H1 (cell line): ENCODE measurements around the gene KIF15. TPM values are rescaled to one million over a fixed set of nuclear protein-coding genes. Genes with fewer than 3 reads are reported as not detected.
A peak's percentile ranks its signal among the peaks of the same experiment; 100 is the strongest.

ENCODE experiments used
- CTCF ChIA-PET: fragments of 300-600 bp; sonication (Branson Sonifier 250); formaldehyde crosslinking; loops from one replicate; lab custom pipeline; 2021; ENCODE audit not compliant: partially characterized antibody; lab: Charles Lee
- POLR2A ChIA-PET: fragments of 300-600 bp; sonication (Branson Sonifier 250); formaldehyde crosslinking; loops from one replicate; lab custom pipeline; 2021; ENCODE audit warnings: inconsistent platforms; ENCODE audit not compliant: partially characterized antibody; lab: Charles Lee
- DNase-seq, 2 experiments: peaks; one replicate each; pipeline versions ENCODE4 v3.0.0 to v3.0.0-alpha.2; 2010 to 2022; ENCODE audit warnings: low spot score in 2 of 2, low read depth in 1 of 2, mixed read lengths in 1 of 2
- FAIRE-seq: peaks from 2 replicates; lab custom pipeline; 2011; peaks lifted over from hg19 to GRCh38; lab: Jason Lieb, UNC
- H2AFZ ChIP-seq: 2 replicates; pipeline ENCODE4 v1.8.1; 2012; ENCODE audit warnings: low read length, inconsistent platforms
- H2AK5ac ChIP-seq: 2 replicates; pipeline ENCODE4 v1.6.1; 2013; ENCODE audit warnings: low read depth, low read length
- H2BK120ac ChIP-seq: replicated peaks from 2 replicates; pipeline ENCODE3; 2013; ENCODE audit warnings: low read depth, low read length, inconsistent platforms
- H2BK12ac ChIP-seq: 2 replicates; pipeline ENCODE4 v1.6.1; 2013; ENCODE audit warnings: low read depth, low read length
- H2BK15ac ChIP-seq: 2 replicates; pipeline ENCODE4 v1.6.1; 2013; ENCODE audit warnings: low read length
- H2BK20ac ChIP-seq: 2 replicates; pipeline ENCODE4 v1.6.1; 2013; ENCODE audit warnings: low read length
- H2BK5ac ChIP-seq: 2 replicates; pipeline ENCODE4 v1.6.1; 2013; ENCODE audit warnings: low read depth, low read length
- H3K14ac ChIP-seq: 2 replicates; pipeline ENCODE4 v1.6.1; 2013; ENCODE audit warnings: inconsistent platforms; ENCODE audit not compliant: insufficient read length
- H3K18ac ChIP-seq: 2 replicates; pipeline ENCODE4 v1.6.1; 2013; ENCODE audit warnings: low read length; ENCODE audit errors: extremely low read depth
- H3K23ac ChIP-seq: 2 replicates; pipeline ENCODE4 v1.6.1; 2013; ENCODE audit warnings: inconsistent platforms; ENCODE audit not compliant: insufficient read length
- H3K23me2 ChIP-seq: 2 replicates; pipeline ENCODE4 v1.6.1; 2013; ENCODE audit warnings: low read depth, low read length
- H3K27ac ChIP-seq: 2 replicates; pipeline ENCODE4 v1.6.1; 2011; ENCODE audit warnings: low read depth, low read length, inconsistent platforms
- H3K27me3 ChIP-seq, 4 experiments: replicated peaks in 1 of 4; 1 replicate in 1 of 4; 2 replicates in 3 of 4; pipeline versions ENCODE4 v1.6.1 to v1.8.1; 2011 to 2013; ENCODE audit warnings: low read length in 3 of 4, mild to moderate bottlenecking in 3 of 4, inconsistent platforms in 2 of 4, mixed read lengths in 2 of 4, moderate library complexity in 1 of 4; ENCODE audit not compliant: control insufficient read depth in 3 of 4, insufficient read depth in 3 of 4; ENCODE audit errors: extremely low read depth in 1 of 4
- H3K36me3 ChIP-seq, 4 experiments: 2 replicates each; pipeline versions ENCODE4 v1.6.1 to v1.8.1; 2011 to 2013; ENCODE audit warnings: mild to moderate bottlenecking in 4 of 4, low read length in 3 of 4, moderate library complexity in 2 of 4, control low read depth in 1 of 4, inconsistent platforms in 1 of 4; ENCODE audit not compliant: insufficient read depth in 4 of 4, control insufficient read depth in 2 of 4
- H3K4ac ChIP-seq: replicated peaks from 2 replicates; pipeline ENCODE3; 2013; ENCODE audit warnings: low read length, low read depth, mixed read lengths, inconsistent platforms; ENCODE audit not compliant: insufficient read length
- H3K4me1 ChIP-seq, 4 experiments: replicated peaks in 1 of 4; 1 replicate in 1 of 4; 2 replicates in 3 of 4; pipeline versions ENCODE4 v1.6.1 to v1.8.1; 2011 to 2013; ENCODE audit warnings: low read length in 3 of 4, inconsistent platforms in 2 of 4, mixed read lengths in 1 of 4; ENCODE audit not compliant: insufficient read depth in 4 of 4, control insufficient read depth in 3 of 4
- H3K4me2 ChIP-seq, 2 experiments: 2 replicates each; pipeline versions ENCODE4 v1.6.1 to v1.8.1; 2011 to 2013; ENCODE audit warnings: low read depth in 2 of 2, low read length in 2 of 2, control low read depth in 1 of 2, inconsistent platforms in 1 of 2, mild to moderate bottlenecking in 1 of 2; ENCODE audit not compliant: insufficient read depth in 1 of 2
- H3K4me3 ChIP-seq, 4 experiments: fragments of 200-600, 300-600 bp in 1 of 4; sonication (generic), shearing (Covaris generic), sonication (Bioruptor Twin) in 1 of 4; 2 replicates each; pipeline versions ENCODE4 v1.5.1 to v1.8.1; 2011 to 2016; ENCODE audit warnings: low read length in 4 of 4, low read depth in 3 of 4, control low read depth in 2 of 4, inconsistent platforms in 2 of 4, mild to moderate bottlenecking in 2 of 4, mixed read lengths in 1 of 4, moderate library complexity in 1 of 4; ENCODE audit not compliant: insufficient read depth in 2 of 4; ENCODE audit errors: extremely low read depth in 1 of 4
- H3K56ac ChIP-seq: replicated peaks from 2 replicates; pipeline ENCODE3; 2013; ENCODE audit warnings: low read depth, mild to moderate bottlenecking, mixed read lengths, low read length, inconsistent platforms; ENCODE audit not compliant: insufficient read length
- H3K79me1 ChIP-seq: 2 replicates; pipeline ENCODE4 v1.6.1; 2013; ENCODE audit warnings: low read depth, low read length, control low read depth
- H3K79me2 ChIP-seq, 2 experiments: 2 replicates each; pipeline versions ENCODE4 v1.6.1 to v1.8.1; 2012 to 2013; ENCODE audit warnings: low read length in 2 of 2, mild to moderate bottlenecking in 2 of 2, inconsistent platforms in 1 of 2; ENCODE audit not compliant: insufficient read depth in 2 of 2, control insufficient read depth in 1 of 2
- H3K9ac ChIP-seq, 4 experiments: replicated peaks in 1 of 4; 1 replicate in 1 of 4; 2 replicates in 3 of 4; pipeline versions ENCODE4 v1.6.1 to v1.8.1; 2011 to 2013; ENCODE audit warnings: low read depth in 3 of 4, low read length in 3 of 4, control low read depth in 2 of 4, mild to moderate bottlenecking in 2 of 4, moderate library complexity in 2 of 4, inconsistent platforms in 1 of 4; ENCODE audit errors: extremely low read depth in 1 of 4
- H3K9me3 ChIP-seq, 2 experiments: 2 replicates each; pipeline versions ENCODE4 v1.6.1 to v1.8.1; 2012 to 2013; ENCODE audit warnings: mild to moderate bottlenecking in 2 of 2, moderate library complexity in 2 of 2, control low read depth in 1 of 2, inconsistent platforms in 1 of 2, low read depth in 1 of 2, low read length in 1 of 2, mixed read lengths in 1 of 2; ENCODE audit not compliant: insufficient read depth in 2 of 2
- H4K20me1 ChIP-seq, 2 experiments: replicated peaks in 1 of 2; 2 replicates each; pipeline versions ENCODE3 to v1.8.1; 2011 to 2013; ENCODE audit warnings: inconsistent platforms in 2 of 2, low read length in 2 of 2, mild to moderate bottlenecking in 1 of 2; ENCODE audit not compliant: insufficient read depth in 2 of 2, control insufficient read depth in 1 of 2
- H4K5ac ChIP-seq: 2 replicates; pipeline ENCODE4 v1.6.1; 2013; ENCODE audit warnings: low read length, low read depth, mixed read lengths, inconsistent platforms; ENCODE audit not compliant: insufficient read length
- H4K8ac ChIP-seq: 2 replicates; pipeline ENCODE4 v1.8.0; 2013; ENCODE audit warnings: mild to moderate bottlenecking, moderate library complexity, low read length, inconsistent platforms; ENCODE audit not compliant: insufficient read depth; ENCODE audit errors: extremely low read depth
- H4K91ac ChIP-seq: replicated peaks from 2 replicates; pipeline ENCODE3; 2013; ENCODE audit warnings: low read length, mixed read lengths, inconsistent platforms; ENCODE audit not compliant: insufficient read length
- ASH2L ChIP-seq: fragments of 200-600, 300-600 bp; sonication (generic); IDR thresholded peaks from one replicate; pipeline ENCODE4 v1.7.1; 2017; ENCODE audit warnings: low read length
- BACH1 ChIP-seq: IDR thresholded peaks from 2 replicates; pipeline ENCODE4 v1.6.1; 2012; ENCODE audit warnings: low read length, improper control_type of control experiment
- BRCA1 ChIP-seq: IDR thresholded peaks from 2 replicates; pipeline ENCODE4 v1.6.1; 2012; ENCODE audit warnings: low read depth, low read length, improper control_type of control experiment
- CHD1 ChIP-seq: IDR thresholded peaks from 2 replicates; pipeline ENCODE4 v1.6.1; 2012; ENCODE audit warnings: low read depth, low read length, improper control_type of control experiment
- CTBP2 ChIP-seq: IDR thresholded peaks from 2 replicates; pipeline ENCODE4 v1.7.0; 2011; ENCODE audit warnings: borderline replicate concordance, mild to moderate bottlenecking, moderate library complexity, mixed read lengths, low read length; ENCODE audit not compliant: insufficient read depth, insufficient read length
- FOSL1 ChIP-seq: IDR thresholded peaks from 2 replicates; pipeline ENCODE4 v1.6.1; 2011; ENCODE audit warnings: mild to moderate bottlenecking, low read depth, low read length, moderate library complexity; ENCODE audit not compliant: insufficient read depth
- GABPA ChIP-seq: IDR thresholded peaks from 2 replicates; pipeline ENCODE4 v1.6.1; 2011; ENCODE audit warnings: mild to moderate bottlenecking, low read length, moderate library complexity, borderline replicate concordance; ENCODE audit not compliant: insufficient read depth
- NANOG ChIP-seq: IDR thresholded peaks from 2 replicates; pipeline ENCODE4 v1.6.1; 2011; ENCODE audit warnings: low read length, low read depth, mild to moderate bottlenecking, inconsistent platforms; ENCODE audit not compliant: insufficient read depth, poor library complexity, severe bottlenecking
- POU5F1 ChIP-seq: IDR thresholded peaks from 2 replicates; pipeline ENCODE4 v1.6.1; 2011; ENCODE audit warnings: low read depth, mild to moderate bottlenecking, low read length, moderate library complexity
- RBBP5 ChIP-seq: IDR thresholded peaks from 2 replicates; pipeline ENCODE4 v1.7.1; 2012; ENCODE audit warnings: low read depth, mild to moderate bottlenecking, inconsistent platforms, low read length, moderate library complexity, borderline replicate concordance
- SIRT6 ChIP-seq: IDR thresholded peaks from one replicate; pipeline ENCODE4 v1.7.1; 2012; ENCODE audit warnings: low read length, inconsistent platforms
- SIX5 ChIP-seq: IDR thresholded peaks from 2 replicates; pipeline ENCODE4 v1.6.1; 2011; ENCODE audit warnings: mild to moderate bottlenecking, low read depth, low read length
- SRF ChIP-seq: IDR thresholded peaks from 2 replicates; pipeline ENCODE4 v1.6.1; 2011; ENCODE audit warnings: mild to moderate bottlenecking, low read depth, low read length, moderate library complexity
- YY1 ChIP-seq: IDR thresholded peaks from 2 replicates; pipeline ENCODE4 v1.6.1; 2011; ENCODE audit warnings: low read depth, mild to moderate bottlenecking, low read length
- WGBS, 2 experiments: shearing (Covaris generic) in 1 of 2; methylation state at CpG; one replicate each; pipeline versions ENCODE4 v1.1.6 to v1.1.7; 2013 to 2015; ENCODE audit warnings: low lambda C conversion rate in 2 of 2, mixed read lengths in 2 of 2, inconsistent platforms in 1 of 2, low coverage in 1 of 2, missing lambda C conversion rate in 1 of 2; ENCODE audit not compliant: insufficient replicate concordance in 2 of 2, insufficient coverage in 1 of 2, insufficient read length in 1 of 2; ENCODE audit errors: extremely low coverage in 1 of 2, missing lambda C conversion rate in 1 of 2; 5-methylcytosine and 5-hydroxymethylcytosine counted together
- polyA plus RNA-seq, 7 experiments: library from polyadenylated mRNA; depleted of rRNA in 3 of 7; stranded (reverse) in 5 of 7; unstranded in 2 of 7; fragments of >200 nt in 5 of 7; fragments of 200-250 nt in 2 of 7; gene quantifications; 1 replicate in 5 of 7; 2 replicates in 1 of 7; 4 replicates in 1 of 7; pipeline versions ENCODE4 v1.2.1 to v1.2.3, GENCODE V29; 2011 to 2013; ENCODE audit warnings: missing spikeins in 2 of 7, mixed read lengths in 2 of 7
- total RNA-seq: library from RNA; stranded (reverse); fragmentation: NEBNext Ultra II Directional; extraction: Animal tissue kit (Norgen Biotek cat#: 25700); gene quantifications from 2 replicates; pipeline ENCODE4 v1.2.1, GENCODE V29; 2021

Gene KIF15
- total and polyA plus RNA-seq, 2 of the 8 experiments (the other 6 are each of a cell fraction or from before 2014, with no cell fraction given): 4.2 to 25.5 TPM

DNA sequence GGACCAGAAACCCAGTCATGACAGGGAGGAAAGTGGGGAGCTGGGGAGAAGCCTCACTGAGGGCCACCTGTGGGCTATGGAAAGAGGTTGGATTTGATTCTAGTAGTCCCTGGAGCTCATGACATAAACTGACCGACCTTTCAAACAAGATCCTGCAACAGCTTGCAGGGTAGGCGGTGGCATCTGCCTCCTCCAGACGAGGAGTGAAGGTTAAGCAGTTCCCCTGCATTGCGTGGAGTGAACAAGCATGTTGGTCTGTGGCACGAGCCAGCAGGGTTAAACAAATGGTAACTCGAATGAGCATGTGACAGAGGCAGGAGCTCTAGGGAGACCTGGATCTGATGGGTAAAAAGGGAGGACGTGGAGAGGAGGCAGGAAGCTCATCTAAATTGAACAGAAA is 125.5 kb downstream of the KIF15 start:
- Histone ChIP-seq H4K91ac (peak overlapping the region; percentile 66), H3K36me3 (no peaks in the 10 kb centered on the region), H3K56ac (no peak overlapping the region), H3K9ac (no peak overlapping the region), H3K14ac (no peak overlapping the region), H3K27ac (no peak overlapping the region), H2BK15ac (no peak overlapping the region), H3K18ac (peak overlapping the region; percentile 0; the same call in 1 of the 2 replicates), H2BK12ac (peak overlapping the region; percentile 63; the same call in 1 of the 2 replicates), H3K23ac (no peak overlapping the region), H3K4me2 (no peak overlapping the region), H4K8ac (peak overlapping the region; percentile 8; the same call in 1 of the 2 replicates), H2AK5ac (no peak overlapping the region), H3K4me3 (no peak overlapping the region), H3K27me3 (no peaks in the 10 kb centered on the region), H2BK20ac (no peak overlapping the region; the same call in 1 of the 2 replicates), H2BK5ac (no peak overlapping the region), H3K79me1 (no peaks in the 10 kb centered on the region), H2BK120ac (no peak overlapping the region), H3K4me1 (peaks cover 0 to 2% (median 0%) of the 10 kb centered on the region in 4 experiments; a peak in 2 of 7 replicates), H3K4ac (peak overlapping the region; percentile 39), H3K23me2 (no peaks in the 10 kb centered on the region; the same call in 1 of the 2 replicates), H4K5ac (no peak overlapping the region), H4K20me1 (no peaks in the 10 kb centered on the region), H2AFZ (no peak overlapping the region), H3K9me3 (peaks cover 4 to 8% of the 10 kb centered on the region in 2 experiments; a peak in 2 of 4 replicates), H3K79me2 (no peaks in the 10 kb centered on the region)
- no peak for FAIRE-seq
- ChIA-PET CTCF (interaction anchor here (1.0 to 1.2 kb wide), 2 partner anchors 26 to 28 kb away, joined by 4 to 6 read pairs; no protein-coding TSS in a partner anchor), POLR2A (no interaction called here)
- 81% methylated on average over 7 of the region's 7 CpGs; no CpG with 5 or more reads in 1 of the 2 experiments for WGBS, 2 experiments
- TF ChIP-seq SIX5 (no peak), YY1 (no peak), CHD1 (no peak), ASH2L (no peak), RBBP5 (no peak), BRCA1 (no peak), CTBP2 (no peak), GABPA (no peak), SRF (no peak), NANOG (no peak), BACH1 (no peak), FOSL1 (no peak), POU5F1 (no peak), SIRT6 (no peak)
- no peak for DNase-seq
